PFSK-1 (cell line): Measurements from ENCODE around the gene CHPF2.

ENCODE experiments used
- FOXP2 ChIP-seq: optimal IDR thresholded peaks from 2 replicates; pipeline ENCODE3; 2011; ENCODE audit warnings: borderline replicate concordance, control low read depth, inconsistent platforms; ENCODE audit not compliant: insufficient read depth; ENCODE audit errors: extremely low read length, extremely low read depth
- POLR2AphosphoS5 ChIP-seq: IDR thresholded peaks from 2 replicates; pipeline ENCODE4 v1.6.1; 2012; ENCODE audit warnings: low read depth, mild to moderate bottlenecking, control low read depth, low read length, moderate library complexity
- REST ChIP-seq, 2 experiments: IDR thresholded peaks; 2 replicates each; pipeline versions ENCODE4 v1.6.1 to v1.8.0; 2011 to 2012; ENCODE audit warnings: low read depth in 2 of 2, low read length in 2 of 2, control low read depth in 1 of 2, inconsistent platforms in 1 of 2, mild to moderate bottlenecking in 1 of 2, moderate library complexity in 1 of 2; ENCODE audit not compliant: insufficient read depth in 1 of 2
- SIN3A ChIP-seq: IDR thresholded peaks from 2 replicates; pipeline ENCODE4 v1.6.1; 2012; ENCODE audit warnings: mild to moderate bottlenecking, low read length, moderate library complexity, borderline replicate concordance; ENCODE audit not compliant: insufficient read depth
- TAF1 ChIP-seq: IDR thresholded peaks from 2 replicates; pipeline ENCODE4 v1.6.1; 2012; ENCODE audit warnings: low read length, control low read depth, borderline replicate concordance; ENCODE audit not compliant: insufficient read depth

The CHPF2 gene

GRCh38 chr7:151240942-151241754 lies 8.9 kb downstream of the CHPF2 start:
- no peak for TF ChIP-seq TAF1
- TF ChIP-seq FOXP2: no peak
- no peak for TF ChIP-seq SIN3A
- no peak for TF ChIP-seq REST (IDR thresholded peaks at IDR 0.05; ENCODE audit: insufficient read depth in 1 of 2, low read depth in 2 of 2, low read length in 2 of 2)
- no peak for TF ChIP-seq POLR2AphosphoS5

- TF ChIP-seq TAF1: no peak
- TF ChIP-seq POLR2AphosphoS5: no peak
- no peak for TF ChIP-seq FOXP2
- no peak for TF ChIP-seq REST (IDR thresholded peaks at IDR 0.05; ENCODE audit: insufficient read depth in 1 of 2, low read depth in 2 of 2, low read length in 2 of 2)
- TF ChIP-seq SIN3A: no peak
Observed at GRCh38 chr7:151241755-151242096, 9.4 kb downstream of the CHPF2 start.

GRCh38 chr7:151242159-151243044 lies 10.1 kb downstream of the CHPF2 start:
- no peak for TF ChIP-seq SIN3A
- no peak for TF ChIP-seq TAF1
- no peak for TF ChIP-seq FOXP2
- TF ChIP-seq REST (IDR thresholded peaks at IDR 0.05; ENCODE audit: insufficient read depth in 1 of 2, low read depth in 2 of 2, low read length in 2 of 2): no peak
- no peak for TF ChIP-seq POLR2AphosphoS5

- no peak for TF ChIP-seq SIN3A
- TF ChIP-seq TAF1: no peak
- TF ChIP-seq POLR2AphosphoS5: no peak
- no peak for TF ChIP-seq REST (IDR thresholded peaks at IDR 0.05; ENCODE audit: insufficient read depth in 1 of 2, low read depth in 2 of 2, low read length in 2 of 2)
- TF ChIP-seq FOXP2: no peak
Observed at GRCh38 chr7:151243045-151243349, 10.7 kb downstream of the CHPF2 start.
